ENCODE data around the gene COL4A5.

The COL4A5 gene

GRCh38 chrX:108399418-108400165 is 40.0 kb upstream of the COL4A5 start:
- no peaks in the 10 kb centered on the region for H3K4me1 ChIP-seq (ENCODE audit: control insufficient read depth in 1 of 2, insufficient read depth in 1 of 2, low read depth in 1 of 2, low read length in 1 of 2)
- H3K27ac ChIP-seq: no peak overlapping the region
- no peaks in the 10 kb centered on the region for H3K9me3 ChIP-seq
- no peak for TF ChIP-seq CTCF (IDR thresholded peaks at IDR 0.05)
- no peaks in the 10 kb centered on the region for H3K36me3 ChIP-seq
- no peaks in the 10 kb centered on the region for H3K27me3 ChIP-seq
- H3K4me3 ChIP-seq (ENCODE audit: low read depth in 1 of 2, low read length in 1 of 2): no peak overlapping the region

- Histone ChIP-seq H3K27ac (no peak overlapping the region), H3K27me3 (no peaks in the 10 kb centered on the region), H3K36me3 (no peaks in the 10 kb centered on the region), H3K4me3 (ENCODE audit: low read depth in 1 of 2, low read length in 1 of 2) (no peak overlapping the region), H3K4me1 (ENCODE audit: control insufficient read depth in 1 of 2, insufficient read depth in 1 of 2, low read depth in 1 of 2, low read length in 1 of 2) (no peaks in the 10 kb centered on the region), H3K9me3 (no peaks in the 10 kb centered on the region)
- TF ChIP-seq CTCF (IDR thresholded peaks at IDR 0.05): no peak
Measured at GRCh38 chrX:108412783-108413182, 26.9 kb upstream of the COL4A5 start.

- no peak for TF ChIP-seq CTCF (IDR thresholded peaks at IDR 0.05)
- Histone ChIP-seq H3K4me3 (ENCODE audit: low read depth in 1 of 2, low read length in 1 of 2) (no peak overlapping the region), H3K4me1 (ENCODE audit: control insufficient read depth in 1 of 2, insufficient read depth in 1 of 2, low read depth in 1 of 2, low read length in 1 of 2) (no peaks in the 10 kb centered on the region), H3K36me3 (no peaks in the 10 kb centered on the region), H3K27ac (no peak overlapping the region), H3K27me3 (no peaks in the 10 kb centered on the region), H3K9me3 (no peaks in the 10 kb centered on the region)
Measured at GRCh38 chrX:108415146-108415545, 24.5 kb upstream of the COL4A5 start.

- TF ChIP-seq CTCF (IDR thresholded peaks at IDR 0.05): no peak
- no peaks in the 10 kb centered on the region for H3K36me3 ChIP-seq
- H3K9me3 ChIP-seq: no peaks in the 10 kb centered on the region
- H3K27me3 ChIP-seq: no peaks in the 10 kb centered on the region
- H3K4me3 ChIP-seq (ENCODE audit: low read depth in 1 of 2, low read length in 1 of 2): no peak overlapping the region
- H3K4me1 ChIP-seq (ENCODE audit: control insufficient read depth in 1 of 2, insufficient read depth in 1 of 2, low read depth in 1 of 2, low read length in 1 of 2): no peaks in the 10 kb centered on the region
- H3K27ac ChIP-seq: no peak overlapping the region
Measured at GRCh38 chrX:108415891-108416290, 23.7 kb upstream of the COL4A5 start.

GRCh38 chrX:108417257-108417656 is 22.4 kb upstream of the COL4A5 start:
- Histone ChIP-seq H3K9me3 (no peaks in the 10 kb centered on the region), H3K36me3 (no peaks in the 10 kb centered on the region), H3K27ac (no peak overlapping the region), H3K4me3 (ENCODE audit: low read depth in 1 of 2, low read length in 1 of 2) (no peak overlapping the region), H3K4me1 (ENCODE audit: control insufficient read depth in 1 of 2, insufficient read depth in 1 of 2, low read depth in 1 of 2, low read length in 1 of 2) (no peaks in the 10 kb centered on the region), H3K27me3 (no peaks in the 10 kb centered on the region)
- no peak for TF ChIP-seq CTCF (IDR thresholded peaks at IDR 0.05)
